ENCODE data around the gene GUCA2B.

GUCA2B gene

DNA sequence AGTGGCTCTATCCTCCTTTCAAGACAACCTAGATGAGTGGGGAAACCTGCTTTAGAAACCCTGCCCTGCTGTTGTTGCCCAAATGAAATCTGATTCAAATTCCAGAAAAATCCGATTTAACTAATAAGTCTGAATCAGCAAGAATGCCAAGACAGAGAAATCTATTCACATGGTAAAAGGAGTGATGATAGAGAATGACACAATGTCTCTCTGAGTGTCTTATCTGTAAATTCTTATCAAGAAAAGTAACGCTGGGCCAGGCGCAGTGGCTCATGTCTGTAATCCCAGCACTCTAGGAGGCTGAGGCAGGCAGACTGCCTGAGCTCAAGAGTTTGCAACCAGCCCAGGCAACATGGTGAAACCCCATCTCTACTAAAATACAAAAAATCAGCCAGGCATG lies 25.0 kb downstream of the GUCA2B start:
- TF ChIP-seq, protein P1, sequence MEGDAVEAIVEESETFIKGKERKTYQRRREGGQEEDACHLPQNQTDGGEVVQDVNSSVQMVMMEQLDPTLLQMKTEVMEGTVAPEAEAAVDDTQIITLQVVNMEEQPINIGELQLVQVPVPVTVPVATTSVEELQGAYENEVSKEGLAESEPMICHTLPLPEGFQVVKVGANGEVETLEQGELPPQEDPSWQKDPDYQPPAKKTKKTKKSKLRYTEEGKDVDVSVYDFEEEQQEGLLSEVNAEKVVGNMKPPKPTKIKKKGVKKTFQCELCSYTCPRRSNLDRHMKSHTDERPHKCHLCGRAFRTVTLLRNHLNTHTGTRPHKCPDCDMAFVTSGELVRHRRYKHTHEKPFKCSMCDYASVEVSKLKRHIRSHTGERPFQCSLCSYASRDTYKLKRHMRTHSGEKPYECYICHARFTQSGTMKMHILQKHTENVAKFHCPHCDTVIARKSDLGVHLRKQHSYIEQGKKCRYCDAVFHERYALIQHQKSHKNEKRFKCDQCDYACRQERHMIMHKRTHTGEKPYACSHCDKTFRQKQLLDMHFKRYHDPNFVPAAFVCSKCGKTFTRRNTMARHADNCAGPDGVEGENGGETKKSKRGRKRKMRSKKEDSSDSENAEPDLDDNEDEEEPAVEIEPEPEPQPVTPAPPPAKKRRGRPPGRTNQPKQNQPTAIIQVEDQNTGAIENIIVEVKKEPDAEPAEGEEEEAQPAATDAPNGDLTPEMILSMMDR (IDR thresholded peaks at IDR 0.05): no peak
- H3K27ac ChIP-seq: no peak overlapping the region
- no peak overlapping the region for H3K4me3 ChIP-seq
- no peak for DNase-seq (ENCODE audit: low spot score)

DNA sequence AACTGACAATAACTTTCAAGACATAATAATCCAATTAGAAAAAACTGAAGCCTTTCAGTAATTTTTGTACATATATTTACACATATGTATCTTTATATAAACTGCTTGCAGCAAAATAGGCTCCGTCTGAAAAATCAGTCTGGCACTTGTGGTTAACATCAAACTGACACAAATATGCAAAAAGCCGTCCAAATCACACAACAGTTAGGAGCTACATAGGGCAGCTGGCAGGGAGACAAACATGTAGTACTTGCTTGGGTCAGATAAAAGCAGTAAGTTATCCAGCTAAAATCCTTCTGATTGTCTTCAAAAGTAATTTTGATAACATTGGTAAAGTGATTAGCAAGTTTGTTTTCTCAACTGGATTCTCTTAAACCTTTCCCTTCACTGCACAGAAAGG lies 26.1 kb downstream of the GUCA2B start:
- peak overlapping the region in 1 of 2 donors; percentile 46 for H3K27ac ChIP-seq
- TF ChIP-seq, protein P1 (IDR thresholded peaks at IDR 0.05): no peak
- peak overlapping the region; percentile 4 for H3K4me3 ChIP-seq
- no peak for DNase-seq (ENCODE audit: low spot score)

GRCh38 chr1:42179900-42180329 lies 26.7 kb downstream of the GUCA2B start:
- no peak for DNase-seq (ENCODE audit: low spot score)
- H3K4me3 ChIP-seq: no peak overlapping the region
- peak overlapping the region in 1 of 2 donors; percentile 46 for H3K27ac ChIP-seq
- TF ChIP-seq, protein P1 (IDR thresholded peaks at IDR 0.05): no peak

DNA sequence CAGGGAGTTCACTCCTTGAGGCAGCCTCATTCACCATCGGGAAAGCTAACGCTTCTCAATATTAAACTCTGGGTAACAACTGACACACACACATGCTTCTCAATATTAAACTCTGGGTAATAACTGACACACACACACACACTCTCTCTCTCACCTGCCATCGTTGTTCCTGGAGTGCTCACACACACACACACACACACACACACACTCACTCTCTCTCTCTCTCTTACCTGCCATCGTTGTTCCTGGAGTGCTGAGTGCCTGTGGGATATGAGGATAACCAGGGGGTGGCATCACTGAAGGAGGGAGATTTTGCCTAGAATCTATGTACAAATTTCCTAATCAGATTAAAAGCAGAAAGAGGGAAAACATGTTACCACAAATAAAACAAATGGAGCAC lies 28.5 kb downstream of the GUCA2B start:
- Histone ChIP-seq H3K27ac (no peak overlapping the region), H3K4me3 (no peak overlapping the region)
- DNase-seq (ENCODE audit: low spot score): no peak
- TF ChIP-seq, protein P1 (IDR thresholded peaks at IDR 0.05): no peak

DNA sequence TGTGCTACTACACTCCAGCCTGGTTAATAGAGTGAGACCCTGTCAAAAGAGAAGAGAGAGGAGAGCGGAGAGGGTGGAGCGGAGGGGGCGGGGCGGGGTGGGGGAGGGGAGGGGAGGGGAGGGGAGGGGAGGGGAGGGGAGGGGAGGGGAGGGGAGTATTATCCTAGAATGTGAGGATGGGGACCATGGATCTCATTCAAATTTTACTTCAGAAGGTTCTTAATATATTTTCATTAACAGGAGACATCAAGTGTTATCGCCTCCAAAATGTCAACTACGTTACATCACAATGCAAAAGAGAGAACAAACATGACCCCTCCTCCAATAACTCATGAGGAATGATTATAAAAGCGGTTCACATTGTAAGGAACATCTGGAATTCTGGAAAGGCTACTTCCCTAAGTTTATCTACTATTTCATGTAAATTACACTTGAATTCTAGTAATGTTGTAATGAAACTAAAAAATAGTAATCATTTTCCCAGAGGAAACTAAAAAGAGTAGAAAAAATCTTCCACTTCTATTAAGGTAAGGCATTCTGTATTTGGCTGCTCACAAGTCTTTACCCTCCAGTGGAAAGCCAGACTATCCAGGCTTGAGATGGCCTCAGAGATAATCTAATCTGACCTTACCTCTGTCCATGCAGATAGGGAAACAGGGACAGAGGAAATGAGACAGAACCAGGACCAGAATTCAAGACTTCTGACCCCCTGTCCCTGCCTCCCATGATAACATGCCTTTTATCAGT lies 30.2 kb downstream of the GUCA2B start:
- H3K4me3 ChIP-seq: no peak overlapping the region
- TF ChIP-seq, protein P1 (IDR thresholded peaks at IDR 0.05): no peak
- H3K27ac ChIP-seq: no peak overlapping the region
- no peak for DNase-seq (ENCODE audit: low spot score)

DNA sequence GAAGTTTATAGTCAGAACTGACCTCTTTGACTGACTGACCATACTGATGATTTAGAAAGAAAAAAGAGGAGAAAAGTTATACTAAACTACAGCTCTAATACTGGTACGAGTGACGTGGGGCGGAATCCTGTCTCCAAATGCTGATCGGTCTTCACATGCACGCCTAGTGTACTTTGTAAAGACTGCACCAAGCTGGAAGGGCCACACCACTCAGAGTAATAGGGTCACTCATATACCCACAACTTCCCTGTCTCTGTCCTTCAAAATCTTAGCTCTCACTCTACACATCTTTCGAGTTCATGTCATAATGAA lies 30.7 kb downstream of the GUCA2B start:
- no peak overlapping the region for H3K4me3 ChIP-seq
- TF ChIP-seq, protein P1 (IDR thresholded peaks at IDR 0.05): no peak
- no peak for DNase-seq (ENCODE audit: low spot score)
- H3K27ac ChIP-seq: no peak overlapping the region

GRCh38 chr1:42184616-42185015 lies 31.4 kb downstream of the GUCA2B start:
- TF ChIP-seq, protein P1 (IDR thresholded peaks at IDR 0.05): no peak
- no peak overlapping the region for H3K4me3 ChIP-seq
- no peak for DNase-seq (ENCODE audit: low spot score)
- H3K27ac ChIP-seq: no peak overlapping the region
